Spleen (tissue), 7 donors: ENCODE data around the gene C14orf93.

Source experiments
- POLR2A ChIP-seq, 3 donors: fragments of 450-650 bp; IDR thresholded peaks; one replicate each; pipeline ENCODE4 v1.5.1; 2017; ENCODE audit warnings: antibody characterized with exemption in 3 of 3, mild to moderate bottlenecking in 1 of 3
- POLR2AphosphoS5 ChIP-seq, 3 donors: sonication (generic); formaldehyde crosslinking; IDR thresholded peaks; one replicate each; pipeline ENCODE4 v1.5.1; 2017; ENCODE audit warnings: antibody characterized with exemption in 3 of 3
- TF ChIP-seq, protein P1 (sequence below), 11 experiments: fragments of 200-600 bp in 7 of 11; fragments of 450-650 bp in 4 of 11; sonication (generic) in 4 of 11; IDR thresholded peaks in 8 of 11; conservative IDR thresholded peaks in 3 of 11; 1 replicate in 7 of 11; 2 replicates in 4 of 11; pipeline versions ENCODE4 v1.4.0 to v1.8.0; 2016 to 2021; ENCODE audit warnings: antibody characterized with exemption in 11 of 11, inconsistent platforms in 4 of 11, mild to moderate bottlenecking in 1 of 11
- donor health status: DM: no; HTN: no; CAD: no; lungs with moderate emphysema.
- donor health status: DM: no; HTN: no; CAD: no.
- donor health status: DM: no; HTN: no; CAD: no.

DNA sequence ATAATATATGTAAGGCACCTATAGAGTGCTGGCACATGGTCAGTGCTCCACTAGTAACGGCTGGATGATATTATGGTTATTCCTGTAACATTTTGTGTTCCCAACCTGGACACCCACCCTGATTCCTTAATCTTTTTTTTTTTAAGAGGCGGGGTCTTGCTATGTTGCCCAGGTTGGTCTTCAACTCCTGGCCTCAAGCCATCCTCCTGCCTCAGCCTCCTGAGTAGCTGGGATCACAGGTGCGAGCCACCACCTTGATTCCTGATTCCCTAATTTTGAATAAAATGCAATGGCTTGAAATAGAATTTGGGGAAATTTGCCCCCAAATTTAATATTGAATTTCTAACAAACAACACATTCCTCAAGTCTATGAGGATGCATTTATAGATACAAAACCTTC lies 7.4 kb downstream of the C14orf93 start:
- TF ChIP-seq, protein P1, sequence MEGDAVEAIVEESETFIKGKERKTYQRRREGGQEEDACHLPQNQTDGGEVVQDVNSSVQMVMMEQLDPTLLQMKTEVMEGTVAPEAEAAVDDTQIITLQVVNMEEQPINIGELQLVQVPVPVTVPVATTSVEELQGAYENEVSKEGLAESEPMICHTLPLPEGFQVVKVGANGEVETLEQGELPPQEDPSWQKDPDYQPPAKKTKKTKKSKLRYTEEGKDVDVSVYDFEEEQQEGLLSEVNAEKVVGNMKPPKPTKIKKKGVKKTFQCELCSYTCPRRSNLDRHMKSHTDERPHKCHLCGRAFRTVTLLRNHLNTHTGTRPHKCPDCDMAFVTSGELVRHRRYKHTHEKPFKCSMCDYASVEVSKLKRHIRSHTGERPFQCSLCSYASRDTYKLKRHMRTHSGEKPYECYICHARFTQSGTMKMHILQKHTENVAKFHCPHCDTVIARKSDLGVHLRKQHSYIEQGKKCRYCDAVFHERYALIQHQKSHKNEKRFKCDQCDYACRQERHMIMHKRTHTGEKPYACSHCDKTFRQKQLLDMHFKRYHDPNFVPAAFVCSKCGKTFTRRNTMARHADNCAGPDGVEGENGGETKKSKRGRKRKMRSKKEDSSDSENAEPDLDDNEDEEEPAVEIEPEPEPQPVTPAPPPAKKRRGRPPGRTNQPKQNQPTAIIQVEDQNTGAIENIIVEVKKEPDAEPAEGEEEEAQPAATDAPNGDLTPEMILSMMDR (IDR thresholded peaks at IDR 0.05 in 8 of 11, conservative IDR thresholded peaks at IDR 0.05 in 3 of 11) = no peak
- TF ChIP-seq POLR2AphosphoS5 (IDR thresholded peaks at IDR 0.05) (no peak), POLR2A (IDR thresholded peaks at IDR 0.05) (no peak)
